IPS-18a (cell line): ENCODE data around the gene ARMC9.

Experiments used
- H3K27ac ChIP-seq: one replicate; pipeline ENCODE4 v1.5.1; 2013; ENCODE audit warnings: low read length
- H3K27me3 ChIP-seq: one replicate; pipeline ENCODE4 v1.6.1; 2013; ENCODE audit warnings: mild to moderate bottlenecking, low read length; ENCODE audit not compliant: control insufficient read depth, insufficient read depth
- H3K36me3 ChIP-seq: one replicate; pipeline ENCODE4 v1.6.1; 2013; ENCODE audit warnings: low read depth, low read length; ENCODE audit not compliant: control insufficient read depth
- H3K4me1 ChIP-seq: one replicate; pipeline ENCODE4 v1.6.1; 2013; ENCODE audit warnings: low read depth, low read length; ENCODE audit not compliant: control insufficient read depth
- H3K4me3 ChIP-seq: one replicate; pipeline ENCODE4 v1.5.1; 2013; ENCODE audit warnings: low read length
- H3K9ac ChIP-seq: one replicate; pipeline ENCODE4 v1.6.1; 2013; ENCODE audit warnings: mild to moderate bottlenecking, low read length, moderate library complexity
- H3K9me3 ChIP-seq: one replicate; pipeline ENCODE4 v1.6.1; 2013; ENCODE audit warnings: low read depth, low read length; ENCODE audit not compliant: control insufficient read depth

Gene ARMC9

GRCh38 chr2:231386446-231386845 lies 188.0 kb downstream of the ARMC9 start:
- Histone ChIP-seq H3K9ac (no peak overlapping the region), H3K9me3 (no peaks in the 10 kb centered on the region), H3K36me3 (no peaks in the 10 kb centered on the region), H3K27me3 (no peaks in the 10 kb centered on the region), H3K4me1 (no peaks in the 10 kb centered on the region), H3K4me3 (no peak overlapping the region), H3K27ac (no peak overlapping the region)

GRCh38 chr2:231387904-231388724 lies 189.7 kb downstream of the ARMC9 start:
- Histone ChIP-seq H3K4me3 (no peak overlapping the region), H3K9ac (no peak overlapping the region), H3K36me3 (no peaks in the 10 kb centered on the region), H3K27ac (no peak overlapping the region), H3K4me1 (peaks cover 7% of the 10 kb centered on the region), H3K9me3 (no peaks in the 10 kb centered on the region), H3K27me3 (no peaks in the 10 kb centered on the region)

GRCh38 chr2:231388725-231389346 lies 190.4 kb downstream of the ARMC9 start:
- H3K36me3 ChIP-seq, result no peaks in the 10 kb centered on the region
- H3K4me3 ChIP-seq, result no peak overlapping the region
- no peaks in the 10 kb centered on the region for H3K9me3 ChIP-seq
- no peak overlapping the region for H3K9ac ChIP-seq
- no peak overlapping the region for H3K27ac ChIP-seq
- H3K4me1 ChIP-seq, result peaks cover 13% of the 10 kb centered on the region
- no peaks in the 10 kb centered on the region for H3K27me3 ChIP-seq

- Histone ChIP-seq H3K4me3 (no peak overlapping the region), H3K36me3 (no peaks in the 10 kb centered on the region), H3K9ac (no peak overlapping the region), H3K27me3 (no peaks in the 10 kb centered on the region), H3K9me3 (no peaks in the 10 kb centered on the region), H3K27ac (no peak overlapping the region), H3K4me1 (peaks cover 18% of the 10 kb centered on the region)
Observed at GRCh38 chr2:231390667-231391066, 192.2 kb downstream of the ARMC9 start.

GRCh38 chr2:231391981-231392380 lies 193.6 kb downstream of the ARMC9 start:
- peaks cover 5% of the 10 kb centered on the region for H3K27me3 ChIP-seq
- H3K4me1 ChIP-seq, result peaks cover 18% of the 10 kb centered on the region
- no peak overlapping the region for H3K27ac ChIP-seq
- no peak overlapping the region for H3K4me3 ChIP-seq
- no peaks in the 10 kb centered on the region for H3K36me3 ChIP-seq
- H3K9ac ChIP-seq, result no peak overlapping the region
- no peaks in the 10 kb centered on the region for H3K9me3 ChIP-seq

GRCh38 chr2:231392431-231393148 lies 194.2 kb downstream of the ARMC9 start:
- no peak overlapping the region for H3K9ac ChIP-seq
- H3K4me1 ChIP-seq, result peaks cover 18% of the 10 kb centered on the region
- no peaks in the 10 kb centered on the region for H3K9me3 ChIP-seq
- no peak overlapping the region for H3K27ac ChIP-seq
- H3K36me3 ChIP-seq, result no peaks in the 10 kb centered on the region
- peaks cover 5% of the 10 kb centered on the region for H3K27me3 ChIP-seq
- no peak overlapping the region for H3K4me3 ChIP-seq

- H3K4me3 ChIP-seq, result no peak overlapping the region
- no peaks in the 10 kb centered on the region for H3K9me3 ChIP-seq
- H3K4me1 ChIP-seq, result peaks cover 18% of the 10 kb centered on the region
- no peak overlapping the region for H3K9ac ChIP-seq
- H3K27me3 ChIP-seq, result peaks cover 5% of the 10 kb centered on the region
- H3K36me3 ChIP-seq, result peaks cover 5% of the 10 kb centered on the region
- no peak overlapping the region for H3K27ac ChIP-seq
Observed at GRCh38 chr2:231393149-231394131, 195.0 kb downstream of the ARMC9 start.

GRCh38 chr2:231394211-231395141 lies 196.0 kb downstream of the ARMC9 start:
- Histone ChIP-seq H3K9ac (no peak overlapping the region), H3K4me3 (peak overlapping the region; percentile 47), H3K27me3 (peaks cover 5% of the 10 kb centered on the region), H3K27ac (no peak overlapping the region), H3K9me3 (no peaks in the 10 kb centered on the region), H3K36me3 (peaks cover 13% of the 10 kb centered on the region), H3K4me1 (peaks cover 18% of the 10 kb centered on the region)

- H3K27me3 ChIP-seq, result peaks cover 5% of the 10 kb centered on the region
- no peaks in the 10 kb centered on the region for H3K9me3 ChIP-seq
- peaks cover 13% of the 10 kb centered on the region for H3K36me3 ChIP-seq
- peak within 1 kb of the TSS; percentile 9 for H3K9ac ChIP-seq
- H3K27ac ChIP-seq, result no peak within 1 kb of the TSS
- H3K4me1 ChIP-seq, result peaks cover 22% of the 10 kb centered on the region
- peak within 1 kb of the TSS; percentile 63 for H3K4me3 ChIP-seq
Observed at GRCh38 chr2:231395188-231396057, 197.0 kb downstream of the ARMC9 start, which contains the start of gene B3GNT7. B3GNT7 (plus strand) TSS chr2:231395710; CDS start chr2:231395804, 94 bp downstream.
